ENCODE measurements around the gene KREMEN2. TPM values are rescaled to one million over a fixed set of nuclear protein-coding genes. Genes with fewer than 3 reads are reported as not detected.

The KREMEN2 gene
- total and polyA plus RNA-seq, 2 of the 4 experiments (the other 2 are of a cell fraction) = 0.03 TPM; not detected in 1

- Histone ChIP-seq H3K56ac (ENCODE audit: extremely low read depth, insufficient read depth, low read length) (no peak overlapping the region), H2AK9ac (replicated peaks; ENCODE audit: low read depth, low read length, poor library complexity) (no peak overlapping the region)
- no peak for DNase-seq
These were observed 21.4 kb downstream of the KREMEN2 start for GRCh38 chr16:2985462-2985861.

More at GRCh38 chr16:2985462-2985861, 21.4 kb downstream of the KREMEN2 start:
- Histone ChIP-seq H3K4ac (ENCODE audit: low read depth, low read length) (no peak overlapping the region), H4K5ac (ENCODE audit: low read depth, low read length) (no peak overlapping the region), H3K9me1 (ENCODE audit: insufficient read depth, low read length) (0 out of 2 replicates have a peak, but pooled peaks cover 4% of the 10 kb centered on the region), H3K9ac (ENCODE audit: low read depth, low read length) (no peak overlapping the region), H4K8ac (ENCODE audit: low read depth in 2 of 2, low read length in 2 of 2) (no peak overlapping the region), H2BK15ac (ENCODE audit: low read depth, low read length) (no peak overlapping the region), H3K9me3 (ENCODE audit: control insufficient read depth, insufficient read depth, low read length) (no peaks in the 10 kb centered on the region), H3K4me1 (ENCODE audit: control insufficient read depth, insufficient read depth, low read length) (peaks cover 6% of the 10 kb centered on the region), H3K79me1 (ENCODE audit: low read depth in 1 of 2, low read length in 2 of 2) (peaks cover 0 to 6% of the 10 kb centered on the region in 2 experiments; a peak in 1 of 4 replicates), H3K27ac (ENCODE audit: insufficient read depth, low read length) (no peak overlapping the region), H3K18ac (ENCODE audit: low read depth, low read length) (no peak overlapping the region), H3K14ac (replicated peaks; ENCODE audit: low read depth, low read length) (no peak overlapping the region), H3K4me2 (ENCODE audit: low read depth, low read length) (no peak overlapping the region), H2BK20ac (ENCODE audit: low read depth, low read length) (no peak overlapping the region), H3K23ac (ENCODE audit: low read depth, low read length) (no peak overlapping the region), H3K36me3 (ENCODE audit: control insufficient read depth, insufficient read depth, low read length) (no peaks in the 10 kb centered on the region), H2AFZ (replicated peaks; ENCODE audit: low read length, poor library complexity) (no peak overlapping the region), H4K20me1 (ENCODE audit: insufficient read depth, low read length) (no peaks in the 10 kb centered on the region), H2BK5ac (ENCODE audit: low read depth, low read length, poor library complexity, severe bottlenecking) (no peak overlapping the region), H3K27me3 (ENCODE audit: control insufficient read depth, insufficient read depth, low read length) (peaks cover 19% of the 10 kb centered on the region), H3K4me3 (ENCODE audit: insufficient read depth, low read depth, low read length) (no peak overlapping the region), H2BK120ac (ENCODE audit: low read depth, low read length) (no peak overlapping the region), H2AK5ac (ENCODE audit: low read depth, low read length) (no peak overlapping the region), H4K91ac (ENCODE audit: insufficient read depth, low read depth, low read length) (no peak overlapping the region)
- dilution Hi-C loops (cut with HindIII; ENCODE audit: low sequenced_read_pairs, unreplicated experiment) (no loop called here), intact Hi-C loops (cut with micrococcal nuclease) (no loop called here), in situ Hi-C loops (cut with MboI; ENCODE audit: low sequenced_read_pairs) (no loop called here)
- no TSS peak for BruUV-seq (replicated peaks)
- ATAC-seq (ENCODE audit: low read depth) = no peak
- TF ChIP-seq, protein P1, sequence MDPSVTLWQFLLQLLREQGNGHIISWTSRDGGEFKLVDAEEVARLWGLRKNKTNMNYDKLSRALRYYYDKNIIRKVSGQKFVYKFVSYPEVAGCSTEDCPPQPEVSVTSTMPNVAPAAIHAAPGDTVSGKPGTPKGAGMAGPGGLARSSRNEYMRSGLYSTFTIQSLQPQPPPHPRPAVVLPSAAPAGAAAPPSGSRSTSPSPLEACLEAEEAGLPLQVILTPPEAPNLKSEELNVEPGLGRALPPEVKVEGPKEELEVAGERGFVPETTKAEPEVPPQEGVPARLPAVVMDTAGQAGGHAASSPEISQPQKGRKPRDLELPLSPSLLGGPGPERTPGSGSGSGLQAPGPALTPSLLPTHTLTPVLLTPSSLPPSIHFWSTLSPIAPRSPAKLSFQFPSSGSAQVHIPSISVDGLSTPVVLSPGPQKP (IDR thresholded peaks at IDR 0.05; ENCODE audit: borderline replicate concordance, low read depth, low read length) = no peak
- TF ChIP-seq CEBPB (IDR thresholded peaks at IDR 0.05; ENCODE audit: low read depth, low read length) (no peak), RAD21 (IDR thresholded peaks at IDR 0.05; ENCODE audit: low read length) (no peak), RFX5 (IDR thresholded peaks at IDR 0.05; ENCODE audit: low read depth, low read length) (no peak), NFE2L2 (IDR thresholded peaks at IDR 0.05; ENCODE audit: low read depth, low read length) (no peak), MXI1 (IDR thresholded peaks at IDR 0.05; ENCODE audit: borderline replicate concordance, low read depth, low read length) (no peak)
- TF ChIP-seq, protein P2, sequence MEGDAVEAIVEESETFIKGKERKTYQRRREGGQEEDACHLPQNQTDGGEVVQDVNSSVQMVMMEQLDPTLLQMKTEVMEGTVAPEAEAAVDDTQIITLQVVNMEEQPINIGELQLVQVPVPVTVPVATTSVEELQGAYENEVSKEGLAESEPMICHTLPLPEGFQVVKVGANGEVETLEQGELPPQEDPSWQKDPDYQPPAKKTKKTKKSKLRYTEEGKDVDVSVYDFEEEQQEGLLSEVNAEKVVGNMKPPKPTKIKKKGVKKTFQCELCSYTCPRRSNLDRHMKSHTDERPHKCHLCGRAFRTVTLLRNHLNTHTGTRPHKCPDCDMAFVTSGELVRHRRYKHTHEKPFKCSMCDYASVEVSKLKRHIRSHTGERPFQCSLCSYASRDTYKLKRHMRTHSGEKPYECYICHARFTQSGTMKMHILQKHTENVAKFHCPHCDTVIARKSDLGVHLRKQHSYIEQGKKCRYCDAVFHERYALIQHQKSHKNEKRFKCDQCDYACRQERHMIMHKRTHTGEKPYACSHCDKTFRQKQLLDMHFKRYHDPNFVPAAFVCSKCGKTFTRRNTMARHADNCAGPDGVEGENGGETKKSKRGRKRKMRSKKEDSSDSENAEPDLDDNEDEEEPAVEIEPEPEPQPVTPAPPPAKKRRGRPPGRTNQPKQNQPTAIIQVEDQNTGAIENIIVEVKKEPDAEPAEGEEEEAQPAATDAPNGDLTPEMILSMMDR (conservative IDR thresholded peaks at IDR 0.05; ENCODE audit: low read depth, low read length) = no peak
- CTCF ChIA-PET = no interaction called here
- POLR2A ChIA-PET (ENCODE audit: unreplicated experiment) = interaction anchor here (0.6 kb wide), 1 partner anchor 39 kb away, joined by 7 read pairs; no protein-coding TSS in a partner anchor
- 39% methylated on average over 5 of the region's 9 CpGs; no CpG with 5 or more reads in 1 of the 2 experiments for WGBS, 2 experiments (ENCODE audit: extremely low coverage in 2 of 2, insufficient read length in 1 of 2)
